MM.1S (cell line): Measurements from ENCODE around the gene BRI3.
A peak's percentile ranks its signal among the peaks of the same experiment; 100 is the strongest.

ENCODE experiments used
- DNase-seq: peaks from one replicate; pipeline ENCODE4 v3.0.0-alpha.2; 2015
- H2AFZ ChIP-seq: fragments of 300-600 bp; sonication (generic); 2 replicates; pipeline ENCODE4 v1.6.0; 2016; ENCODE audit warnings: antibody characterized with exemption, low read length
- H3F3A ChIP-seq: fragments of 300-600 bp; sonication (generic); 2 replicates; pipeline ENCODE4 v1.6.1; 2016; ENCODE audit warnings: mild to moderate bottlenecking, antibody characterized with exemption, low read length, moderate library complexity, mixed read lengths; ENCODE audit not compliant: insufficient read depth
- H3K27ac ChIP-seq: fragments of 300-600 bp; sonication (generic); 2 replicates; pipeline ENCODE4 v1.5.1; 2016; ENCODE audit warnings: mild to moderate bottlenecking, low read length
- H3K27me3 ChIP-seq: fragments of 300-600 bp; sonication (generic); replicated peaks from 2 replicates; pipeline ENCODE4 v1.6.0; 2016; ENCODE audit warnings: low read length; ENCODE audit not compliant: insufficient read depth
- H3K36me3 ChIP-seq: fragments of 300-600 bp; sonication (generic); replicated peaks from 2 replicates; pipeline ENCODE4 v1.6.1; 2016; ENCODE audit warnings: mild to moderate bottlenecking, low read length, mixed read lengths; ENCODE audit not compliant: insufficient read depth
- H3K4me1 ChIP-seq: fragments of 300-600 bp; sonication (generic); 2 replicates; pipeline ENCODE4 v1.6.1; 2016; ENCODE audit warnings: low read length, mixed read lengths
- H3K4me2 ChIP-seq: fragments of 300-600 bp; sonication (generic); 2 replicates; pipeline ENCODE4 v1.6.0; 2016; ENCODE audit warnings: low read depth, low read length
- H3K4me3 ChIP-seq: fragments of 300-600 bp; sonication (generic); 2 replicates; pipeline ENCODE4 v1.5.1; 2016; ENCODE audit warnings: low read length, mixed read lengths
- H3K79me2 ChIP-seq: fragments of 300-600 bp; sonication (generic); 2 replicates; pipeline ENCODE4 v1.6.1; 2016; ENCODE audit warnings: mixed run types, low read length, mixed read lengths
- H3K9ac ChIP-seq: fragments of 300-600 bp; sonication (generic); 2 replicates; pipeline ENCODE4 v1.6.1; 2016; ENCODE audit warnings: low read length, mixed read lengths
- H3K9me2 ChIP-seq: fragments of 300-600 bp; sonication (generic); replicated peaks from 2 replicates; pipeline ENCODE4 v1.6.1; 2016; ENCODE audit warnings: mild to moderate bottlenecking, low read length, mixed read lengths; ENCODE audit not compliant: insufficient read depth
- H3K9me3 ChIP-seq: fragments of 300-600 bp; sonication (generic); replicated peaks from 2 replicates; pipeline ENCODE4 v1.6.1; 2016; ENCODE audit warnings: mild to moderate bottlenecking, low read length, mixed read lengths; ENCODE audit not compliant: insufficient read depth
- H4K20me1 ChIP-seq: fragments of 300-600 bp; sonication (generic); 2 replicates; pipeline ENCODE4 v1.6.1; 2016; ENCODE audit warnings: mild to moderate bottlenecking, low read length, moderate library complexity, mixed read lengths; ENCODE audit not compliant: insufficient read depth
- CTCF ChIP-seq: fragments of 300-600 bp; sonication (generic); IDR thresholded peaks from 2 replicates; pipeline ENCODE4 v1.5.1; 2016; ENCODE audit warnings: antibody characterized with exemption, low read length, mixed read lengths
- EZH2 ChIP-seq: fragments of 300-600 bp; sonication (generic); optimal IDR thresholded peaks from 2 replicates; pipeline ENCODE3; 2017; ENCODE audit warnings: low read depth, mild to moderate bottlenecking, antibody characterized with exemption, low read length, mixed read lengths
- EZH2phosphoT487 ChIP-seq: fragments of 300-600 bp; sonication (generic); IDR thresholded peaks from 2 replicates; pipeline ENCODE4 v1.6.1; 2018; ENCODE audit warnings: antibody characterized with exemption, low read length

Gene BRI3

GRCh38 chr7:98283127-98283886 lies 1.8 kb downstream of the BRI3 start:
- H3K79me2 ChIP-seq = peaks cover 65% of the 10 kb centered on the region
- no peak overlapping the region for H3K4me3 ChIP-seq
- DNase-seq = no peak
- H3K4me1 ChIP-seq = peaks cover 15% of the 10 kb centered on the region; the same call in 1 of the 2 replicates
- H3K9me2 ChIP-seq = no peaks in the 10 kb centered on the region
- peaks cover 9% of the 10 kb centered on the region for H3F3A ChIP-seq
- H3K27ac ChIP-seq = no peak overlapping the region
- no peak overlapping the region for H3K9ac ChIP-seq
- no peaks in the 10 kb centered on the region for H3K36me3 ChIP-seq
- no peak overlapping the region for H2AFZ ChIP-seq
- no peaks in the 10 kb centered on the region for H3K9me3 ChIP-seq
- H3K27me3 ChIP-seq = no peaks in the 10 kb centered on the region
- peak overlapping the region; percentile 98; the same call in 1 of the 2 replicates for H3K4me2 ChIP-seq
- no peak for TF ChIP-seq EZH2phosphoT487
- no peak for TF ChIP-seq EZH2
- TF ChIP-seq CTCF = no peak
- H4K20me1 ChIP-seq = no peaks in the 10 kb centered on the region

DNA sequence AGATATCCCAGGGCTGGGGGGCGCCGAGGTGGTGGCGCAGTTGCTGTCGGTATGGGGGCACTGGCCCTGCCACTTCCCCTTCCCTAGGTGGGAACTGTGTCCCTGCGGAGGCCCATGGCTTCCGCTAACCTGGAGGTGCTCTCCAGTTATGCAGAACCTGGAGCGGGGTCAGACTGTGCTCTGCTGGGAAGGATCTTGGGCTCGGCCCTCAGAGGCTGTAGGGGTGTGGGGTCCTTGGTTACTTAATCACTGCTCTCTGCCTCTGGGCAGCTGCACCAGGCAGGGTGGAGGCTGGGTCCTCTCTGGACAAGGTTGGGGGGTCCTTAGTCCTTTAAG lies 2.4 kb downstream of the BRI3 start:
- H3K9ac ChIP-seq = no peak overlapping the region
- no peaks in the 10 kb centered on the region for H4K20me1 ChIP-seq
- no peak overlapping the region for H2AFZ ChIP-seq
- no peak overlapping the region for H3K27ac ChIP-seq
- H3K4me1 ChIP-seq = peaks cover 19% of the 10 kb centered on the region; the same call in 1 of the 2 replicates
- no peaks in the 10 kb centered on the region for H3K9me3 ChIP-seq
- no peak overlapping the region for H3K4me3 ChIP-seq
- H3K9me2 ChIP-seq = no peaks in the 10 kb centered on the region
- no peak for DNase-seq
- TF ChIP-seq EZH2 (no peak), CTCF (no peak), EZH2phosphoT487 (no peak)
- no peak overlapping the region for H3K4me2 ChIP-seq
- peaks cover 9% of the 10 kb centered on the region for H3F3A ChIP-seq
- H3K27me3 ChIP-seq = no peaks in the 10 kb centered on the region
- H3K36me3 ChIP-seq = no peaks in the 10 kb centered on the region
- peaks cover 69% of the 10 kb centered on the region for H3K79me2 ChIP-seq

GRCh38 chr7:98284335-98285036 lies 3.0 kb downstream of the BRI3 start:
- no peak overlapping the region for H3K27ac ChIP-seq
- H3K27me3 ChIP-seq = no peaks in the 10 kb centered on the region
- peaks cover 69% of the 10 kb centered on the region for H3K79me2 ChIP-seq
- H3K4me3 ChIP-seq = no peak overlapping the region
- no peak overlapping the region for H3K9ac ChIP-seq
- H3K36me3 ChIP-seq = no peaks in the 10 kb centered on the region
- H3K9me2 ChIP-seq = no peaks in the 10 kb centered on the region
- TF ChIP-seq EZH2 (no peak), EZH2phosphoT487 (no peak), CTCF (no peak)
- no peaks in the 10 kb centered on the region for H3K9me3 ChIP-seq
- no peak overlapping the region for H2AFZ ChIP-seq
- no peak for DNase-seq
- peaks cover 12% of the 10 kb centered on the region for H3F3A ChIP-seq
- no peak overlapping the region for H3K4me2 ChIP-seq
- no peaks in the 10 kb centered on the region for H4K20me1 ChIP-seq
- H3K4me1 ChIP-seq = peaks cover 25% of the 10 kb centered on the region
